Fibroblast of peridontal ligament (primary cell): ENCODE data around the gene ST7L.
"Not testable (repeated sequence)": the region's sequence is repeated elsewhere in the genome, so short reads cannot be mapped to it uniquely, and the experiment has no call there.

Source experiments
- DNase-seq: peaks from one replicate; pipeline ENCODE4 v3.0.0-alpha.2; 2010; ENCODE audit errors: extremely low read depth

ST7L gene

GRCh38 chr1:112492076-112492475 lies 126.9 kb downstream of the ST7L start:
- DNase-seq: no peak

- no peak for DNase-seq
Observed at GRCh38 chr1:112488141-112488540, 130.8 kb downstream of the ST7L start.

GRCh38 chr1:112487686-112488085 lies 131.3 kb downstream of the ST7L start:
- not testable (repeated sequence) for DNase-seq

- DNase-seq: not testable (repeated sequence)
Observed at GRCh38 chr1:112486063-112486462, 132.9 kb downstream of the ST7L start.

- DNase-seq: no peak
Observed at GRCh38 chr1:112478314-112478713, 140.6 kb downstream of the ST7L start.

- DNase-seq: no peak
Observed at GRCh38 chr1:112477550-112477949, 141.4 kb downstream of the ST7L start.
